ENCODE data around the gene TRAPPC8. TPM values are rescaled to one million over a fixed set of nuclear protein-coding genes. Genes with fewer than 3 reads are reported as not detected.

The TRAPPC8 gene
- total RNA-seq, 1 donor from 2014 or later: 31.5 TPM

DNA sequence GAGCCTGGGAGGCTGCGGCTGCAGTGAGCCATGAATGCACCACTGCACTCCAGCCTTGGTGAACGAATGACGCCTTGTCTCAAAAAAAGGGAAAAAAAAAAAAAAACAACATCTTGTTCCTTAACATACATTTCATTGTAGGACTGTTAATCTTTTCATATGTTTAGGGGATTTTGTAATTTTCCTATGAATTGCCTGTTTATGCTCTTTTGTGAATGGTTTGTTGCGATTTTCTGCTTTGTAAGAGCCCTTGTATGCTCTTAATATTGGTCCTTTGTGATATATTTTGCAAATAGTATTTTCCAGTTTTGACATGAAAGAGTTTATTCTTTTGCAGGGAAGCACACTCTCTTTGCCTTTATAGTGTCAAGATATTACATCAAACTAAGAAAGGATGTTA is 50.0 kb downstream of the TRAPPC8 start:
- H3K4me2 ChIP-seq (ENCODE audit: low read length): no peak overlapping the region
- no peaks in the 10 kb centered on the region for H3K27me3 ChIP-seq (ENCODE audit: insufficient read depth, low read length)
- Mint-ChIP-seq H3K9me3 (ENCODE audit: unreplicated experiment) (no peaks in the 10 kb centered on the region), H3K36me3 (ENCODE audit: low read depth, unreplicated experiment) (peaks cover 8% of the 10 kb centered on the region), H3K4me1 (ENCODE audit: low read depth, unreplicated experiment) (no peaks in the 10 kb centered on the region), H3K4me3 (ENCODE audit: unreplicated experiment) (no peak overlapping the region), H3K27me3 (ENCODE audit: low read depth, unreplicated experiment) (no peaks in the 10 kb centered on the region), H3K27ac (ENCODE audit: unreplicated experiment) (no peak overlapping the region)
- H3K79me2 ChIP-seq (ENCODE audit: insufficient read depth, low read length): no peaks in the 10 kb centered on the region
- DNase-seq (ENCODE audit: low read depth): no peak
- TF ChIP-seq EZH2 (IDR thresholded peaks at IDR 0.05; ENCODE audit: insufficient read depth, low read length): no peak
- TF ChIP-seq, protein P1, sequence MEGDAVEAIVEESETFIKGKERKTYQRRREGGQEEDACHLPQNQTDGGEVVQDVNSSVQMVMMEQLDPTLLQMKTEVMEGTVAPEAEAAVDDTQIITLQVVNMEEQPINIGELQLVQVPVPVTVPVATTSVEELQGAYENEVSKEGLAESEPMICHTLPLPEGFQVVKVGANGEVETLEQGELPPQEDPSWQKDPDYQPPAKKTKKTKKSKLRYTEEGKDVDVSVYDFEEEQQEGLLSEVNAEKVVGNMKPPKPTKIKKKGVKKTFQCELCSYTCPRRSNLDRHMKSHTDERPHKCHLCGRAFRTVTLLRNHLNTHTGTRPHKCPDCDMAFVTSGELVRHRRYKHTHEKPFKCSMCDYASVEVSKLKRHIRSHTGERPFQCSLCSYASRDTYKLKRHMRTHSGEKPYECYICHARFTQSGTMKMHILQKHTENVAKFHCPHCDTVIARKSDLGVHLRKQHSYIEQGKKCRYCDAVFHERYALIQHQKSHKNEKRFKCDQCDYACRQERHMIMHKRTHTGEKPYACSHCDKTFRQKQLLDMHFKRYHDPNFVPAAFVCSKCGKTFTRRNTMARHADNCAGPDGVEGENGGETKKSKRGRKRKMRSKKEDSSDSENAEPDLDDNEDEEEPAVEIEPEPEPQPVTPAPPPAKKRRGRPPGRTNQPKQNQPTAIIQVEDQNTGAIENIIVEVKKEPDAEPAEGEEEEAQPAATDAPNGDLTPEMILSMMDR (IDR thresholded peaks at IDR 0.05; ENCODE audit: insufficient read depth, low read depth, low read length): no peak
- H4K20me1 ChIP-seq (ENCODE audit: insufficient read depth, low read length): no peaks in the 10 kb centered on the region
- H2AFZ ChIP-seq (ENCODE audit: low read depth, low read length): no peak overlapping the region
- no peak for FAIRE-seq
- no peak overlapping the region for H3K9ac ChIP-seq (ENCODE audit: low read length)
- peaks cover 17% of the 10 kb centered on the region for H3K36me3 ChIP-seq (ENCODE audit: insufficient read depth, low read length)
- no peaks in the 10 kb centered on the region for H3K4me1 ChIP-seq (ENCODE audit: insufficient read depth, low read length)
- no peak overlapping the region for H3K27ac ChIP-seq (ENCODE audit: low read depth, low read length)
- H3K9me3 ChIP-seq (ENCODE audit: insufficient read depth, low read depth, low read length): peaks cover 3% of the 10 kb centered on the region
- no peak overlapping the region for H3K4me3 ChIP-seq (ENCODE audit: insufficient read depth, low read depth, low read length)

DNA sequence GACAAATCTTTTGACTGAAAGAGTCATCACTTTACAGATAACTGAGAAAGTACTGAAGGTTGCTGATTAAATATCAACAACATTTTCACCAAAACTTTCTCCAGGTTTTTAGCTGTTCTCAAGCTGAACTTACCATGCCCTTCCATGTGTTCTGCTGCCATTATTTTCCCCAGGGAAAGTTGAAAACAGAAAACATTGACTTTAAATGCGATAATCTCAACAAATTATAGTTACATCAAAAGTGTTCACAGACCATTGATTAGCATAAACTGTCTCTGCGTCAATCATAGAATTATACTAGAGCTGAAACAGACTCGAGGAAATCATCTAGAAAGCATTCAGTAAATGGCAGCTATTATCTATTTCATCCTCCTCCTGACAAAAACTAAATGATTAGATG is 51.4 kb downstream of the TRAPPC8 start:
- H3K27me3 ChIP-seq (ENCODE audit: insufficient read depth, low read length): no peaks in the 10 kb centered on the region
- H3K27ac ChIP-seq (ENCODE audit: low read depth, low read length): no peak overlapping the region
- H3K36me3 ChIP-seq (ENCODE audit: insufficient read depth, low read length): peaks cover 9% of the 10 kb centered on the region
- peaks cover 3% of the 10 kb centered on the region for H3K9me3 ChIP-seq (ENCODE audit: insufficient read depth, low read depth, low read length)
- no peak for FAIRE-seq
- peaks cover 14% of the 10 kb centered on the region for H3K36me3 Mint-ChIP-seq (ENCODE audit: low read depth, unreplicated experiment)
- TF ChIP-seq EZH2 (IDR thresholded peaks at IDR 0.05; ENCODE audit: insufficient read depth, low read length): no peak
- TF ChIP-seq, protein P1 (IDR thresholded peaks at IDR 0.05; ENCODE audit: insufficient read depth, low read depth, low read length): no peak
- no peak overlapping the region for H3K4me3 ChIP-seq (ENCODE audit: insufficient read depth, low read depth, low read length)
- H4K20me1 ChIP-seq (ENCODE audit: insufficient read depth, low read length): no peaks in the 10 kb centered on the region
- no peaks in the 10 kb centered on the region for H3K4me1 Mint-ChIP-seq (ENCODE audit: low read depth, unreplicated experiment)
- no peak overlapping the region for H3K27ac Mint-ChIP-seq (ENCODE audit: unreplicated experiment)
- H3K4me3 Mint-ChIP-seq (ENCODE audit: unreplicated experiment): no peak overlapping the region
- H3K9ac ChIP-seq (ENCODE audit: low read length): no peak overlapping the region
- H3K79me2 ChIP-seq (ENCODE audit: insufficient read depth, low read length): no peaks in the 10 kb centered on the region
- DNase-seq (ENCODE audit: low read depth): no peak
- H3K27me3 Mint-ChIP-seq (ENCODE audit: low read depth, unreplicated experiment): no peaks in the 10 kb centered on the region
- no peaks in the 10 kb centered on the region for H3K9me3 Mint-ChIP-seq (ENCODE audit: unreplicated experiment)
- H2AFZ ChIP-seq (ENCODE audit: low read depth, low read length): no peak overlapping the region
- no peak overlapping the region for H3K4me2 ChIP-seq (ENCODE audit: low read length)
- H3K4me1 ChIP-seq (ENCODE audit: insufficient read depth, low read length): no peaks in the 10 kb centered on the region

DNA sequence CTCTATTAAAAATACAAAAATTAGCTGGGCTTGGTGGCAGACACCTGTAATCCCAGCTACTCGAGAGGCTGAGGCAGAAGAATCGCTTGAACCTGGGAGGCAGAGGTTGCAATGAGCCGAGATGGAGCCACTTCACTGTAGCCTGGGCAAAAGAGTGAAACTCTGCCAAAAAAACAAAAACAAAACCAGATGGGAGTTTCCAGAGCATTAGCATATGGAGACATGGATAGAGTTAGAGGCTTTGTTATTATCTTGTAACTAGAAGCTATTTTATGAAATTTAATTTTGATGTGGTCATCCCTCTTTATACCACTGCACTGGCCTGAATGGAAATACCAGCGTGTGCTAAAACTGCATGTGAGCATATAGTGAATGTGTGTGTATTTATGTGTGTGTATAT is 58.9 kb downstream of the TRAPPC8 start:
- no peak overlapping the region for H3K27ac ChIP-seq (ENCODE audit: low read depth, low read length)
- no peaks in the 10 kb centered on the region for H3K27me3 Mint-ChIP-seq (ENCODE audit: low read depth, unreplicated experiment)
- no peak overlapping the region for H3K4me2 ChIP-seq (ENCODE audit: low read length)
- peaks cover 12% of the 10 kb centered on the region for H3K36me3 ChIP-seq (ENCODE audit: insufficient read depth, low read length)
- no peaks in the 10 kb centered on the region for H3K27me3 ChIP-seq (ENCODE audit: insufficient read depth, low read length)
- FAIRE-seq (no peak), DNase-seq (ENCODE audit: low read depth) (no peak)
- no peak overlapping the region for H3K4me3 ChIP-seq (ENCODE audit: insufficient read depth, low read depth, low read length)
- H3K36me3 Mint-ChIP-seq (ENCODE audit: low read depth, unreplicated experiment): peaks cover 41% of the 10 kb centered on the region
- H3K9me3 Mint-ChIP-seq (ENCODE audit: unreplicated experiment): peaks cover 11% of the 10 kb centered on the region
- no peak overlapping the region for H3K9ac ChIP-seq (ENCODE audit: low read length)
- no peak overlapping the region for H3K4me3 Mint-ChIP-seq (ENCODE audit: unreplicated experiment)
- no peak overlapping the region for H2AFZ ChIP-seq (ENCODE audit: low read depth, low read length)
- no peaks in the 10 kb centered on the region for H3K4me1 Mint-ChIP-seq (ENCODE audit: low read depth, unreplicated experiment)
- H3K4me1 ChIP-seq (ENCODE audit: insufficient read depth, low read length): no peaks in the 10 kb centered on the region
- H3K79me2 ChIP-seq (ENCODE audit: insufficient read depth, low read length): peaks cover 17% of the 10 kb centered on the region
- no peak overlapping the region for H3K27ac Mint-ChIP-seq (ENCODE audit: unreplicated experiment)
- H3K9me3 ChIP-seq (ENCODE audit: insufficient read depth, low read depth, low read length): peaks cover 3% of the 10 kb centered on the region
- H4K20me1 ChIP-seq (ENCODE audit: insufficient read depth, low read length): peaks cover 6% of the 10 kb centered on the region
- TF ChIP-seq, protein P1 (IDR thresholded peaks at IDR 0.05; ENCODE audit: insufficient read depth, low read depth, low read length): no peak
- TF ChIP-seq EZH2 (IDR thresholded peaks at IDR 0.05; ENCODE audit: insufficient read depth, low read length): no peak
